HL-60 (cell line): ENCODE measurements around the gene VRK3.

ENCODE experiments used
- DNase-seq, 2 experiments: peaks; one replicate each; pipeline ENCODE4 v3.0.0-alpha.2; 2010 to 2020; ENCODE audit warnings: low read depth in 1 of 2, low spot score in 1 of 2
- H3K27ac ChIP-seq: fragments of 250-450 bp; sonication (Bioruptor Pico); replicated peaks from 2 replicates; pipeline ENCODE4 v1.5.1; 2020; ENCODE audit warnings: mild to moderate bottlenecking, moderate library complexity
- H3K27me3 ChIP-seq: fragments of 250-450 bp; sonication (Bioruptor Pico); 2 replicates; pipeline ENCODE4 v1.5.1; 2021; ENCODE audit warnings: mild to moderate bottlenecking, moderate library complexity; ENCODE audit not compliant: insufficient read depth, poor library complexity, severe bottlenecking
- H3K4me3 ChIP-seq: replicated peaks from 2 replicates; pipeline ENCODE4 v1.5.1; 2011; ENCODE audit warnings: mild to moderate bottlenecking, control low read depth, low read length; ENCODE audit not compliant: insufficient read depth
- CTCF ChIP-seq: IDR thresholded peaks from one replicate; pipeline ENCODE4 v1.5.1; 2011; ENCODE audit warnings: low read length, control low read depth, inconsistent platforms; ENCODE audit not compliant: insufficient read depth
- GABPA ChIP-seq: IDR thresholded peaks from 2 replicates; pipeline ENCODE4 v1.6.1; 2012; ENCODE audit warnings: low read depth
- POLR2AphosphoS5 ChIP-seq: IDR thresholded peaks from 2 replicates; pipeline ENCODE4 v1.6.1; 2012; ENCODE audit warnings: low read depth
- REST ChIP-seq: IDR thresholded peaks from 2 replicates; pipeline ENCODE4 v1.6.1; 2012; ENCODE audit warnings: low read depth; ENCODE audit not compliant: insufficient replicate concordance
- SPI1 ChIP-seq: IDR thresholded peaks from 2 replicates; pipeline ENCODE4 v1.6.1; 2012; ENCODE audit warnings: low read depth, mild to moderate bottlenecking, borderline replicate concordance

The VRK3 gene

GRCh38 chr19:50007947-50008346 is 17.2 kb downstream of the VRK3 start:
- TF ChIP-seq REST, result no peak
- no peak for TF ChIP-seq POLR2AphosphoS5
- H3K27me3 ChIP-seq, result no peaks in the 10 kb centered on the region
- DNase-seq, result no peak
- H3K4me3 ChIP-seq, result no peak overlapping the region
- no peak overlapping the region for H3K27ac ChIP-seq

- Histone ChIP-seq H3K27ac (no peak overlapping the region), H3K27me3 (no peaks in the 10 kb centered on the region), H3K4me3 (no peak overlapping the region)
- TF ChIP-seq SPI1 (no peak), POLR2AphosphoS5 (no peak), REST (no peak), CTCF (no peak), GABPA (no peak)
- no peak for DNase-seq
Measured at GRCh38 chr19:50007170-50007569, 18.0 kb downstream of the VRK3 start.

- Histone ChIP-seq H3K27me3 (no peaks in the 10 kb centered on the region), H3K27ac (no peak overlapping the region), H3K4me3 (no peak overlapping the region)
- DNase-seq, result no peak
- no peak for TF ChIP-seq CTCF
- TF ChIP-seq GABPA, result no peak
- no peak for TF ChIP-seq SPI1
- TF ChIP-seq POLR2AphosphoS5, result no peak
- no peak for TF ChIP-seq REST
Measured at GRCh38 chr19:50005428-50005827, 19.7 kb downstream of the VRK3 start.
